Measurements from ENCODE around the gene LGALS3BP.
A peak's percentile ranks its signal among the peaks of the same experiment; 100 is the strongest.

LGALS3BP gene

GRCh38 chr17:78986048-78986648 is 6.4 kb upstream of the LGALS3BP start:
- DNase-seq (ENCODE audit: low read depth in 2 of 2) = no peak

- DNase-seq (ENCODE audit: low read depth in 2 of 2) = no peak
Observed at GRCh38 chr17:78985395-78985794, 5.7 kb upstream of the LGALS3BP start.

GRCh38 chr17:78981010-78981888 is 1.5 kb upstream of the LGALS3BP start:
- no peak for DNase-seq (ENCODE audit: low read depth in 2 of 2)

- DNase-seq (ENCODE audit: low read depth in 2 of 2) = no peak
Observed at GRCh38 chr17:78980624-78980972, 875 bp upstream of the LGALS3BP start.

GRCh38 chr17:78977997-78978973 is 1.4 kb downstream of the LGALS3BP start:
- no peak for DNase-seq (ENCODE audit: low read depth in 2 of 2)

- DNase-seq (ENCODE audit: low read depth in 2 of 2) = no peak
Observed at GRCh38 chr17:78977681-78977943, 2.1 kb downstream of the LGALS3BP start.

- DNase-seq (ENCODE audit: low read depth in 2 of 2) = no peak
Observed at GRCh38 chr17:78976907-78977680, 2.6 kb downstream of the LGALS3BP start.

GRCh38 chr17:78974635-78975591 is 4.8 kb downstream of the LGALS3BP start:
- no peak for DNase-seq (ENCODE audit: low read depth in 2 of 2)

GRCh38 chr17:78973792-78974520 is 5.8 kb downstream of the LGALS3BP start:
- no peak for DNase-seq (ENCODE audit: low read depth in 2 of 2)

GRCh38 chr17:78973196-78973595 is 6.5 kb downstream of the LGALS3BP start:
- DNase-seq (ENCODE audit: low read depth in 2 of 2) = no peak

GRCh38 chr17:78972507-78973105 is 7.1 kb downstream of the LGALS3BP start:
- DNase-seq (ENCODE audit: low read depth in 2 of 2) = no peak

GRCh38 chr17:78971756-78972506 is 7.8 kb downstream of the LGALS3BP start:
- no peak for DNase-seq (ENCODE audit: low read depth in 2 of 2)

GRCh38 chr17:78970834-78971755 is 8.6 kb downstream of the LGALS3BP start:
- DNase-seq (ENCODE audit: low read depth in 2 of 2) = peak; percentile 53 to 71

- DNase-seq (ENCODE audit: low read depth in 2 of 2) = no peak
Observed at GRCh38 chr17:78969865-78970264, 9.9 kb downstream of the LGALS3BP start.

GRCh38 chr17:78967782-78968362 is 11.9 kb downstream of the LGALS3BP start:
- no peak for DNase-seq (ENCODE audit: low read depth in 2 of 2)

GRCh38 chr17:78966910-78967600 is 12.7 kb downstream of the LGALS3BP start:
- no peak for DNase-seq (ENCODE audit: low read depth in 2 of 2)
